ENCODE measurements around the gene KCNK17.
"Not testable (repeated sequence)": the region's sequence is repeated elsewhere in the genome, so short reads cannot be mapped to it uniquely, and the experiment has no call there.

The KCNK17 gene

GRCh38 chr6:39292637-39293036 lies 21.6 kb downstream of the KCNK17 start:
- Histone ChIP-seq H3K4me3 (ENCODE audit: low read length, poor library complexity, severe bottlenecking) (no peak overlapping the region), H3K27me3 (ENCODE audit: insufficient read depth, low read length, poor library complexity, severe bottlenecking) (no peaks in the 10 kb centered on the region), H3F3A (ENCODE audit: low read depth) (no peaks in the 10 kb centered on the region), H2AFZ (ENCODE audit: low read length) (no peak overlapping the region), H3K9ac (ENCODE audit: low read depth, low read length, poor library complexity, severe bottlenecking) (no peak overlapping the region), H3K36me3 (ENCODE audit: insufficient read depth, low read length) (no peaks in the 10 kb centered on the region), H3K79me2 (ENCODE audit: insufficient read depth, low read length) (no peaks in the 10 kb centered on the region), H3K9me3 (ENCODE audit: insufficient read depth, low read depth, low read length) (no peaks in the 10 kb centered on the region), H3K4me2 (ENCODE audit: low read depth, low read length, poor library complexity, severe bottlenecking) (no peak overlapping the region), H4K20me1 (ENCODE audit: insufficient read depth, low read length, poor library complexity, severe bottlenecking) (no peaks in the 10 kb centered on the region), H3K9me2 (replicated peaks; ENCODE audit: low read depth, low read length) (no peaks in the 10 kb centered on the region), H3K4me1 (ENCODE audit: insufficient read depth, low read length, poor library complexity, severe bottlenecking) (peaks cover 6% of the 10 kb centered on the region)
- no peak for TF ChIP-seq EZH2phosphoT487 (IDR thresholded peaks at IDR 0.05; ENCODE audit: borderline replicate concordance)
- no peak for TF ChIP-seq CTCF (conservative IDR thresholded peaks at IDR 0.05; ENCODE audit: low read length)

GRCh38 chr6:39289490-39289889 lies 24.7 kb downstream of the KCNK17 start:
- Histone ChIP-seq H4K20me1 (ENCODE audit: insufficient read depth, low read length, poor library complexity, severe bottlenecking) (no peaks in the 10 kb centered on the region), H3K4me2 (ENCODE audit: low read depth, low read length, poor library complexity, severe bottlenecking) (no peak overlapping the region), H2AFZ (ENCODE audit: low read length) (no peak overlapping the region), H3K9ac (ENCODE audit: low read depth, low read length, poor library complexity, severe bottlenecking) (no peak overlapping the region), H3K4me3 (ENCODE audit: low read length, poor library complexity, severe bottlenecking) (no peak overlapping the region), H3K4me1 (ENCODE audit: insufficient read depth, low read length, poor library complexity, severe bottlenecking) (peaks cover 6% of the 10 kb centered on the region), H3K27me3 (ENCODE audit: insufficient read depth, low read length, poor library complexity, severe bottlenecking) (no peaks in the 10 kb centered on the region), H3F3A (ENCODE audit: low read depth) (no peaks in the 10 kb centered on the region), H3K9me2 (replicated peaks; ENCODE audit: low read depth, low read length) (no peaks in the 10 kb centered on the region), H3K9me3 (ENCODE audit: insufficient read depth, low read depth, low read length) (no peaks in the 10 kb centered on the region), H3K36me3 (ENCODE audit: insufficient read depth, low read length) (no peaks in the 10 kb centered on the region), H3K79me2 (ENCODE audit: insufficient read depth, low read length) (no peaks in the 10 kb centered on the region)
- TF ChIP-seq CTCF (conservative IDR thresholded peaks at IDR 0.05; ENCODE audit: low read length) (no peak), EZH2phosphoT487 (IDR thresholded peaks at IDR 0.05; ENCODE audit: borderline replicate concordance) (no peak)

DNA sequence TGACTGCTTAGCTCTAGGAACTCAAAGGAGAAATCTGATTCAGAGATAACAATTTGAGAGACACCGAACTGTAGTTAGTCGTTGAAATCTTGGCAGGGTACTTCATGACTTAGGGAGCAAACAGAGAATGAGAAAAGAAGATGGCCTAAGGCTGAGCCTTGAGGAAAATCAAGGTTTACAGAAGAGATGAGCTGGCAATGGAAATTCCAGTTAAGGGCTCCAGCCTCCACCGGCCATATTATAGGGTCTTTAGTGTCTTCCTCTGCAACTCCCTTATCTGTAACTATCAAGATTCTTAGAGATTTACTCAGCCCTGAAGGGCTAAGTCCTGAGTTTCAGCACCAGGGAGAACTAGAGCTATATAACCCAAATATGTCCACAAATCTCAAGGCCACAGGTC lies 26.6 kb downstream of the KCNK17 start:
- Histone ChIP-seq H3K36me3 (ENCODE audit: insufficient read depth, low read length) (no peaks in the 10 kb centered on the region), H3K4me3 (ENCODE audit: low read length, poor library complexity, severe bottlenecking) (no peak overlapping the region), H3K9ac (ENCODE audit: low read depth, low read length, poor library complexity, severe bottlenecking) (no peak overlapping the region), H3K79me2 (ENCODE audit: insufficient read depth, low read length) (no peaks in the 10 kb centered on the region), H3F3A (ENCODE audit: low read depth) (no peaks in the 10 kb centered on the region), H3K4me1 (ENCODE audit: insufficient read depth, low read length, poor library complexity, severe bottlenecking) (peaks cover 6% of the 10 kb centered on the region), H2AFZ (ENCODE audit: low read length) (no peak overlapping the region), H3K9me3 (ENCODE audit: insufficient read depth, low read depth, low read length) (no peaks in the 10 kb centered on the region), H3K27me3 (ENCODE audit: insufficient read depth, low read length, poor library complexity, severe bottlenecking) (no peaks in the 10 kb centered on the region), H3K4me2 (ENCODE audit: low read depth, low read length, poor library complexity, severe bottlenecking) (no peak overlapping the region), H3K9me2 (replicated peaks; ENCODE audit: low read depth, low read length) (no peaks in the 10 kb centered on the region), H4K20me1 (ENCODE audit: insufficient read depth, low read length, poor library complexity, severe bottlenecking) (no peaks in the 10 kb centered on the region)
- TF ChIP-seq EZH2phosphoT487 (IDR thresholded peaks at IDR 0.05; ENCODE audit: borderline replicate concordance): no peak
- no peak for TF ChIP-seq CTCF (conservative IDR thresholded peaks at IDR 0.05; ENCODE audit: low read length)

DNA sequence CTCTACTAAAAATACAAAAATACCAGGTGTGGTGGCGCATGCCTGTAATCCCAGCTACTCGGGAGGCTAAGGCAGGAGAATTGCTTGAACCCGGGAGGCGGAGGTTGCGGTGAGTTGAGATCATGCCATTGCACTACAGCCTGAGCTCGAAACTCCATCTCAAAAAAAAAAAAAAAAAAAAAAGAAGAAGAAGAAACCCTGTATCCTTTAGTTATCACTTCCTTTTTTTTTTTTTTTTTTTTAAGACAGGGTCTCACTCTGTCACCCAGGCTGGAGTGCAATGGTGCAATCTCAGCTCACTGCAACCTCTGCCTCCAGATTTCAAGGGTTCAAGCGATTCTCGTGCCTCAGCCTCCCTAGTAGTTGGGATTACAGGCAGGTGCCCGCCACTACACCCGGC lies 27.6 kb downstream of the KCNK17 start:
- not testable (repeated sequence) for H4K20me1 ChIP-seq (ENCODE audit: insufficient read depth, low read length, poor library complexity, severe bottlenecking); H3K36me3 ChIP-seq (ENCODE audit: insufficient read depth, low read length); H3K4me1 ChIP-seq (ENCODE audit: insufficient read depth, low read length, poor library complexity, severe bottlenecking); H3K9me2 ChIP-seq (replicated peaks; ENCODE audit: low read depth, low read length); H3K27me3 ChIP-seq (ENCODE audit: insufficient read depth, low read length, poor library complexity, severe bottlenecking); H3K79me2 ChIP-seq (ENCODE audit: insufficient read depth, low read length); H3K9ac ChIP-seq (ENCODE audit: low read depth, low read length, poor library complexity, severe bottlenecking); H3K9me3 ChIP-seq (ENCODE audit: insufficient read depth, low read depth, low read length); H3F3A ChIP-seq (ENCODE audit: low read depth); H3K4me3 ChIP-seq (ENCODE audit: low read length, poor library complexity, severe bottlenecking); H2AFZ ChIP-seq (ENCODE audit: low read length); H3K4me2 ChIP-seq (ENCODE audit: low read depth, low read length, poor library complexity, severe bottlenecking)
